ENCODE data around the gene RAC2.

Gene RAC2

DNA sequence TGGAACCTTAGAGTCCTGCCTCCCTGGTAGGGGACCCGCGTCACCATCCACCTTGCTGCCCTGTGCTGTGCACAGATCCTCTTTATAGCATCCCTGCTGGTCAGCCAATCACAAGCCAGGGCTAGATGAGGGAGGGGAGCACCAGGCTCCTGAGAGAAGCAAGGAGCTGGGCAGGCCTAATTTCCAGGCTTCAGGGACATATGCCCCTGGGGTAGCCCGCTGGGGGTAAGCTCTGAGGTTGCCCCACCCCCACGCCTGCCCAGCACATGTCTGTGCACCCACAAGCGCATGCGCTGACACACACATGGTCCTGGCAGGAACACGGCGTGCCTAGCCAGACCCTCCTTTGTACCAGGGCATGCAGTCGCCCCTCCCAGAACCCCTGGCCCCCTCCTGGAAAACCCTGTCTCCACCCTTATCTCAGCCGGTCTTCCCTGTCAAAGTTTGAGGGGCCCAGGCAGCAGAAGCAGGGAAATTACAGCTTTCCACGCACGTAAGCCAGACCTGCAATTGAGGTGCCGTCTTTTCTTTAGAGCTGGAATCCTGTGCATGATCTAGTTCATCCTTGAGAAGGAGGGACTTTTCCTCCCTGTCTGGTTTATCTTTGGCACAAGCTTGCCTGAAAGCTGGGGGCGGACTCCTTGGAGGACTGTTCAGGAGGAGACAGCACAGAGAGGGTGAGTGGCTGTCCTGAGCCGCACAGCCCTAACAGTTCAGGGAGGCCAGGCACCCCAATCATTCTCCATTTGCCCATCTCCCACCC lies 33.8 kb downstream of the RAC2 start:
- no peak for TF ChIP-seq CTCF (IDR thresholded peaks at IDR 0.05; ENCODE audit: low read depth, low read length)
- no peak overlapping the region for H3K4me3 ChIP-seq (ENCODE audit: low read depth, low read length)

DNA sequence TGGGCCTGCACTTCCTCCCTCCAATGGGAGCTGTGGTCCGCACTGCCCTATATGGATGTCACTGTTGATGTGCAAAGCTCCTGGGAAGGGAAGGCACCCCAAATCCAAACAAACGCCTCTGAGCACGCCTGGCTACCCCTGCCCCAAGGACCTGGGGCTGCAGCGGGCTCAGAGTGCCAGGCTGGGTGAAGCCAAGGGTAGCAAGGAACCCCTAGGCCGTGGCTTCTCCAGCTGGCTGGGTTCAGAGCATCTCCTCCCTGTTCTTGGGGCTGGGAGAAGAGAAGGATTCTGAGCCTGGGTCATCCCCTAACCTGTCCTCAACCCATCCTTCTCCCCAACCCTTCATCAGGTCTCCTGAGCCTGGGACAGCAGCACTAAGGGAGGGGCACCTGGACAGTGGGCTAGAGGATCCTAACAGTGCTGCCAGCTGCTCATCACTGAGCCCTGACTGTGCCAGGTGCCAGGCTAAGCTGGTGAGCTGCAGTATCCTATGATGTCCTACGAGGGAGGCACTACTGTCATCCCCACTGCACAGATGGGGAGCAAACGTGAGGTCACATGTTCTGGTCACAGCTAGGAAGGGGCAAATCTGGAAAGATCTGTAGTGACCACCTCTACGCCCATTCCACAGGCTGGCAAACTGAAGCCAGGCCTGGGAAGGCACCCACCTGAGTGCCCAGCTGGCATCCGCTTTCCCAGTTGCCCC lies 34.8 kb downstream of the RAC2 start:
- TF ChIP-seq CTCF (IDR thresholded peaks at IDR 0.05; ENCODE audit: low read depth, low read length): no peak
- no peak overlapping the region for H3K4me3 ChIP-seq (ENCODE audit: low read depth, low read length)

DNA sequence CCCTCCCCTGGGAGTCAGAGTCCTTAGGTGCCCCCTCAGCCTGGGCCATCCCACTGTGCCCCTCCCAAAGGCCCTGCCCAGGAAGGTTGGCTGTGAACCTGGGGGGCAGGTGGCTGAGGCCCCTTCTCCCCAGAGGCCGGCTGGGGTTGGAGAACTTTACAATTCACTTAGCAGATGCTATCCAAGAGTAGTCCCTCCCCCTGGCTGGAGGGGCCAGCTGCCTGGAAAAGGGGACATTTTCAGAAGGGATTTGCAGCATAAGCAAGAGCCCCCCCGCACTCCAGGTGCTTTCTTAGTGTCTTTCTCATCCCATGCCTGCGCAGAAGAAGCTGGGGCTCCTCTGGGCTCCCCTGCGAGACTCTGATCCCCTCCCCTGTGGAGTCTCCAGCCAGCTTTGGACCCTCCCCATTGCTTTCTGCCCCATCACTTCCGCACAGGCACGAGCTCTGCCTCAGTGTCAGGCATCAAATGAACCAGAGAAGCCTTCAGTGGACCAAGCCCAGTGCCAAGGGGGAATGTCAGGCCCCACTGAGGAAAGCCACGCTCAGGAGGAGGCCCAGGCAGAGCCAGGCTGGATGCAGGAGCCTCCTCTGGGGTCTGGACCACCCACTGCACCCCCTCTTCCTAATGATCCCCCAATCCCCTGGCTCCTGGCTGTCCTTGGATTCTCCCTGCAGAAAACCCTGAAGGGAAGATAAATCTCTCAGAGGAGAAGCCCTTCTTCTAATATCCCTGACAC lies 35.5 kb downstream of the RAC2 start:
- TF ChIP-seq CTCF (IDR thresholded peaks at IDR 0.05; ENCODE audit: low read depth, low read length): no peak
- no peak overlapping the region for H3K4me3 ChIP-seq (ENCODE audit: low read depth, low read length)

- no peak overlapping the region for H3K4me3 ChIP-seq (ENCODE audit: low read depth, low read length)
- TF ChIP-seq CTCF (IDR thresholded peaks at IDR 0.05; ENCODE audit: low read depth, low read length): no peak
These were observed 36.1 kb downstream of the RAC2 start for GRCh38 chr22:37207981-37208380.

DNA sequence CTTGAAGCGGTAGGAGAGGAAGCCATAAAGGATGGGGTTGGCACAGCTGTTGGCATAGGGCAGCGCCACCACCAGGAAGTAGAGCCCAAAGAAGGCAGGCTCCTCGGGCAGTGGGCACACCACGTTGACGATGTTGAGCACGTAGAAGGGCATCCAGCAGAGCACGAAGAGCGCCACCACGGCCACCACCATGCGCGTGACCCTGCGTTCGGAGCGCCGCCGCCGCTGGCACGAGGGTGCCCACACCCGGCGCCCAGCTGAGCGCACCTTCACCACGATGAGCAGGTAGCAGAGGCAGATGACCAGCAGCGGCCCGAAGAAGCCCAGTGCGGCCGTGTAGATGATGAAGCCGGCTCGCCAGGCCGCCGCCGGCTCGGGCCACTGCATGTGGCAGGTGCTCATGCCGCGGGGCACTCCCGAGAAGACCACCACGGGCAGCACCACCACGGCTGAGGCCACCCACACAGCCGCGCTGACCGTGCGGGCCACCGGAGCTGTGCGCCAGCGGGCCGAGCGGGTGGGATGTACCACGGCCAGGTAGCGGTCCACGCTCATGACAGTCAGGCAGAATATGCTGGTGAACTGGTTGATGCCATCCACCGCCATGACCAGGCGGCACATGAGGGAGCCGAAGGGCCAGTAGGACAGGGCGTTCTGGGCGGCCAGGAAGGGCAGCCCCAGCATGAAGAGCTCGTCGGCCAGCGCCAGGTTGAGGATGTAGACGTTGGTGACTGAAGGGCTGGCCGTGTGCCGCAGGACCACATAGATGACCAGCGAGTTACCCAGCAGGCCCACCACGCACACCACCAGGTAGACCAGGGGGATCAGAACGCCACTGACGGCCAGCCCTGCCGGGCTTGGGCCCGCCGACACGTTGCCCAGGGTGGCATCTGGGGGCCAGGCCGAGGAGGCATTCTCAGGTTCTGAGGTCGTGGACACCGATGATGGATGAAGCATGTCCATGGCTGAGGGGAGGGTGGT lies 36.9 kb downstream of the RAC2 start:
- H3K4me3 ChIP-seq (ENCODE audit: low read depth, low read length): no peak overlapping the region
- no peak for TF ChIP-seq CTCF (IDR thresholded peaks at IDR 0.05; ENCODE audit: low read depth, low read length)

DNA sequence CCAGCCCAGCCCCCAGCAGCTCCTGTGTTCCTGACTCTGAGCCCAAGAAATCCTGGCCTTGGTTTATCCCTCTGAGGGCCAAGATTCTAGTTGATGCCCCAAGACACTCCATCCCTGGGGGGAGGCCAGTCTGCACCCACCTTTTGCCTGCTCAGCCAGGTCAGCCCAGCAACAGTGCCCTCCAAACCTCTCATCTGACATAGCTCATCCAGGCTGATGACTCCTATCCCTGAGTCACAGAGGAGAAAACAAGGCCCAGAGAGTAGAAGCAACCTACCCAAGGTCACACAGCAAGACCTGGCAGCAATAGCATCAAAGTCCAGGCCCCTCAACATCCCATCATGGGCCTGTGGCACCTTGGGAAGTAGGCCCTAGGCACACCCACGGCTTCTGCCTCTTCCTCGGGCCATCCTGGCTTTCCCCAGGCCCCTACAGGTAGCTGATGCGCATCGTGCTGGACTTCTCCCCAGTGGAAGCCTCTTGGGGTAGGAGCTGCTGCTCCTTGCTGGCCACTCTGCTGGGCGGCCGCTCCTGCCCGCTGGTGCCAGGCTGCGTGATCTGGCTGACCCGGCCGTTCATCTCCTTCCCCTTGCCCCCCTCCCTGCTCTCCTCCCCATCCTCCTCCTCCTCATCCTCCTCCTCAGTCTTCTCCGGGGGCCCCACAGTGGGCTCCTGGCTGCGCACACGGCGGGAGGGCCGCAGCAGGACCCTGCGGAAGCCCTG lies 37.8 kb downstream of the RAC2 start:
- no peak overlapping the region for H3K4me3 ChIP-seq (ENCODE audit: low read depth, low read length)
- no peak for TF ChIP-seq CTCF (IDR thresholded peaks at IDR 0.05; ENCODE audit: low read depth, low read length)
